ENCODE data around the gene ALOX15. TPM values are rescaled to one million over a fixed set of nuclear protein-coding genes. Genes with fewer than 3 reads are reported as not detected.

The ALOX15 gene
- polyA plus RNA-seq, 1 donor from 2014 or later = 0.12 TPM

DNA sequence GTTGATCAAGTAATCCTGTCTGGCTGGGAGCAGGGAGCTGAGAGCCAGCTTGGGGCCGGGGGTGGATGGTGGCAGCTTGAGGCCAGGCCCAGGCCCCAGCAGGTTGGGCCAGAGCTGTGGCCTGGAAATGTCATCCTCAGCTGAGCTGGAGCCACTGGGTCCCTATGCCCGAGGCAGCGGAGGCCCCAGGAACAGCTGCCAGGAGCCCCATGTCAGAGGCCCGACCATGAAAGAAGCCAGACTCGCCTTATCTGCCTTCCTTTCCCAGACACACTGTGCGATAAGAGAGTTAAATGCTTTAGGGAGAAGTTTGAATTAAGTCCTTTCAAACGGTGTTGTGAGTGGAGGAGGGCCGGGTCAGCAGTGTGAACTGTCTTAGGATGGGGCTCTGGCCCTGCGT is 53.7 kb downstream of the ALOX15 start:
- H3F3A ChIP-seq (ENCODE audit: insufficient read depth, low read length, poor library complexity, severe bottlenecking) = no peaks in the 10 kb centered on the region
- no peaks in the 10 kb centered on the region for H3K36me3 ChIP-seq (ENCODE audit: insufficient read depth, low read length)
- no peaks in the 10 kb centered on the region for H4K20me1 ChIP-seq (ENCODE audit: insufficient read depth)
- no peaks in the 10 kb centered on the region for H3K79me2 ChIP-seq (replicated peaks; ENCODE audit: insufficient read depth, low read length)
- no peak overlapping the region for H3K27ac ChIP-seq (ENCODE audit: low read length)
- H3K4me3 ChIP-seq (ENCODE audit: low read length) = no peak overlapping the region
- no peak overlapping the region for H3K9ac ChIP-seq (ENCODE audit: low read length)
- H3K9me2 ChIP-seq (ENCODE audit: insufficient read depth, low read length) = no peaks in the 10 kb centered on the region
- no peak for TF ChIP-seq TAF1 (IDR thresholded peaks at IDR 0.05; ENCODE audit: low read depth)
- TF ChIP-seq RAD21 (conservative IDR thresholded peaks at IDR 0.05) = no peak
- TF ChIP-seq MXI1 (conservative IDR thresholded peaks at IDR 0.05; ENCODE audit: poor library complexity, severe bottlenecking) = no peak
- TF ChIP-seq, protein P1, sequence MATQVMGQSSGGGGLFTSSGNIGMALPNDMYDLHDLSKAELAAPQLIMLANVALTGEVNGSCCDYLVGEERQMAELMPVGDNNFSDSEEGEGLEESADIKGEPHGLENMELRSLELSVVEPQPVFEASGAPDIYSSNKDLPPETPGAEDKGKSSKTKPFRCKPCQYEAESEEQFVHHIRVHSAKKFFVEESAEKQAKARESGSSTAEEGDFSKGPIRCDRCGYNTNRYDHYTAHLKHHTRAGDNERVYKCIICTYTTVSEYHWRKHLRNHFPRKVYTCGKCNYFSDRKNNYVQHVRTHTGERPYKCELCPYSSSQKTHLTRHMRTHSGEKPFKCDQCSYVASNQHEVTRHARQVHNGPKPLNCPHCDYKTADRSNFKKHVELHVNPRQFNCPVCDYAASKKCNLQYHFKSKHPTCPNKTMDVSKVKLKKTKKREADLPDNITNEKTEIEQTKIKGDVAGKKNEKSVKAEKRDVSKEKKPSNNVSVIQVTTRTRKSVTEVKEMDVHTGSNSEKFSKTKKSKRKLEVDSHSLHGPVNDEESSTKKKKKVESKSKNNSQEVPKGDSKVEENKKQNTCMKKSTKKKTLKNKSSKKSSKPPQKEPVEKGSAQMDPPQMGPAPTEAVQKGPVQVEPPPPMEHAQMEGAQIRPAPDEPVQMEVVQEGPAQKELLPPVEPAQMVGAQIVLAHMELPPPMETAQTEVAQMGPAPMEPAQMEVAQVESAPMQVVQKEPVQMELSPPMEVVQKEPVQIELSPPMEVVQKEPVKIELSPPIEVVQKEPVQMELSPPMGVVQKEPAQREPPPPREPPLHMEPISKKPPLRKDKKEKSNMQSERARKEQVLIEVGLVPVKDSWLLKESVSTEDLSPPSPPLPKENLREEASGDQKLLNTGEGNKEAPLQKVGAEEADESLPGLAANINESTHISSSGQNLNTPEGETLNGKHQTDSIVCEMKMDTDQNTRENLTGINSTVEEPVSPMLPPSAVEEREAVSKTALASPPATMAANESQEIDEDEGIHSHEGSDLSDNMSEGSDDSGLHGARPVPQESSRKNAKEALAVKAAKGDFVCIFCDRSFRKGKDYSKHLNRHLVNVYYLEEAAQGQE (IDR thresholded peaks at IDR 0.05; ENCODE audit: borderline replicate concordance) = no peak
- TF ChIP-seq EP300 (conservative IDR thresholded peaks at IDR 0.05; ENCODE audit: poor library complexity, severe bottlenecking) = no peak
- TF ChIP-seq CTCF (IDR thresholded peaks at IDR 0.05; ENCODE audit: poor library complexity, severe bottlenecking) = no peak
- no peak for TF ChIP-seq SMC3 (conservative IDR thresholded peaks at IDR 0.05; ENCODE audit: poor library complexity)
- no peak for TF ChIP-seq EZH2 (IDR thresholded peaks at IDR 0.05; ENCODE audit: borderline replicate concordance, insufficient read depth, low read length, poor library complexity, severe bottlenecking)
- TF ChIP-seq POLR2AphosphoS5 (IDR thresholded peaks at IDR 0.05) = no peak
- H2AFZ ChIP-seq (ENCODE audit: low read depth, low read length) = no peak overlapping the region
- no peak overlapping the region for H3K4me2 ChIP-seq (ENCODE audit: low read length)
- H3K9me3 ChIP-seq (ENCODE audit: low read length) = no peaks in the 10 kb centered on the region
- peaks cover 29% of the 10 kb centered on the region for H3K27me3 ChIP-seq (ENCODE audit: insufficient read depth, low read depth, low read length)

- no peaks in the 10 kb centered on the region for H3K79me2 ChIP-seq (replicated peaks; ENCODE audit: insufficient read depth, low read length)
- no peak for TF ChIP-seq RAD21 (conservative IDR thresholded peaks at IDR 0.05)
- no peak for TF ChIP-seq TAF1 (IDR thresholded peaks at IDR 0.05; ENCODE audit: low read depth)
- TF ChIP-seq POLR2AphosphoS5 (IDR thresholded peaks at IDR 0.05) = no peak
- TF ChIP-seq EP300 (conservative IDR thresholded peaks at IDR 0.05; ENCODE audit: poor library complexity, severe bottlenecking) = no peak
- TF ChIP-seq CTCF (IDR thresholded peaks at IDR 0.05; ENCODE audit: poor library complexity, severe bottlenecking) = no peak
- TF ChIP-seq, protein P1 (IDR thresholded peaks at IDR 0.05; ENCODE audit: borderline replicate concordance) = no peak
- no peak for TF ChIP-seq MXI1 (conservative IDR thresholded peaks at IDR 0.05; ENCODE audit: poor library complexity, severe bottlenecking)
- TF ChIP-seq SMC3 (conservative IDR thresholded peaks at IDR 0.05; ENCODE audit: poor library complexity) = no peak
- TF ChIP-seq EZH2 (IDR thresholded peaks at IDR 0.05; ENCODE audit: borderline replicate concordance, insufficient read depth, low read length, poor library complexity, severe bottlenecking) = no peak
- no peaks in the 10 kb centered on the region for H4K20me1 ChIP-seq (ENCODE audit: insufficient read depth)
- no peak overlapping the region for H3K27ac ChIP-seq (ENCODE audit: low read length)
- H3K4me2 ChIP-seq (ENCODE audit: low read length) = no peak overlapping the region
- no peaks in the 10 kb centered on the region for H3K9me2 ChIP-seq (ENCODE audit: insufficient read depth, low read length)
- H3K9me3 ChIP-seq (ENCODE audit: low read length) = no peaks in the 10 kb centered on the region
- no peak overlapping the region for H3K9ac ChIP-seq (ENCODE audit: low read length)
- H3K4me3 ChIP-seq (ENCODE audit: low read length) = no peak overlapping the region
- no peaks in the 10 kb centered on the region for H3F3A ChIP-seq (ENCODE audit: insufficient read depth, low read length, poor library complexity, severe bottlenecking)
- no peaks in the 10 kb centered on the region for H3K36me3 ChIP-seq (ENCODE audit: insufficient read depth, low read length)
- no peak overlapping the region for H2AFZ ChIP-seq (ENCODE audit: low read depth, low read length)
- H3K27me3 ChIP-seq (ENCODE audit: insufficient read depth, low read depth, low read length) = peaks cover 29% of the 10 kb centered on the region
These were observed 54.3 kb downstream of the ALOX15 start for GRCh38 chr17:4587195-4587594.

Measured in neural cell (in vitro differentiated cells).